WTC11 (cell line): ENCODE measurements around the gene OCRL. TPM values are rescaled to one million over a fixed set of nuclear protein-coding genes. Genes with fewer than 3 reads are reported as not detected.

Experiments
- ATAC-seq: fragments of 200-7000 bp; cut with Tn5 transposase; 2 replicates; pipeline ENCODE4 v1.10.0; 2021; ENCODE audit warnings: mild to moderate bottlenecking, moderate library complexity
- CTCF ChIA-PET: fragments of 300-600 bp; sonication (Branson Sonifier 250); formaldehyde crosslinking; loops from one replicate; lab custom pipeline; 2021; ENCODE audit warnings: antibody characterized with exemption; lab: Charles Lee
- POLR2A ChIA-PET: fragments of 350-600 bp; sonication (Branson Sonifier 250); formaldehyde crosslinking; loops from one replicate; lab custom pipeline; 2021; ENCODE audit warnings: antibody characterized with exemption; lab: Charles Lee
- DNase-seq: peaks from one replicate; pipeline ENCODE4 v3.0.0; 2021; ENCODE audit warnings: low spot score
- H3K27ac Mint-ChIP-seq: 2 replicates; pipeline ENCODE4 v1.8.0; 2021; ENCODE audit warnings: mixed read lengths
- H3K27me3 Mint-ChIP-seq: 2 replicates; pipeline ENCODE4 v1.8.0; 2021; ENCODE audit warnings: low read depth, mild to moderate bottlenecking, moderate library complexity, mixed read lengths
- H3K36me3 Mint-ChIP-seq: 2 replicates; pipeline ENCODE4 v1.8.0; 2021; ENCODE audit warnings: mixed read lengths
- H3K4me1 Mint-ChIP-seq: 2 replicates; pipeline ENCODE4 v1.8.0; 2022; ENCODE audit warnings: mixed read lengths
- H3K4me3 Mint-ChIP-seq: 2 replicates; pipeline ENCODE4 v1.8.0; 2021; ENCODE audit warnings: mild to moderate bottlenecking, moderate library complexity, mixed read lengths
- H3K9me3 Mint-ChIP-seq: 2 replicates; pipeline ENCODE4 v1.8.0; 2021; ENCODE audit warnings: mixed read lengths
- E2F4 ChIP-seq: sonication (generic); formaldehyde crosslinking; IDR thresholded peaks from 2 replicates; pipeline ENCODE4 v1.8.1; 2022; ENCODE audit warnings: low read depth, mild to moderate bottlenecking, moderate library complexity, missing genetic modification reagents, borderline replicate concordance
- ELF4 ChIP-seq: sonication (generic); formaldehyde crosslinking; IDR thresholded peaks from 2 replicates; pipeline ENCODE4 v1.8.1; 2022; ENCODE audit warnings: low read depth, mild to moderate bottlenecking, moderate library complexity, missing genetic modification reagents
- FOXK1 ChIP-seq: sonication (generic); formaldehyde crosslinking; IDR thresholded peaks from 2 replicates; pipeline ENCODE4 v1.8.0; 2022; ENCODE audit warnings: mild to moderate bottlenecking, moderate library complexity, missing genetic modification reagents
- IRF2 ChIP-seq: sonication (generic); formaldehyde crosslinking; IDR thresholded peaks from 2 replicates; pipeline ENCODE4 v1.8.0; 2022; ENCODE audit warnings: low read depth, missing genetic modification reagents, borderline replicate concordance
- NFATC4 ChIP-seq: fragments of 250-450 bp; sonication (Bioruptor Pico); IDR thresholded peaks from 2 replicates; pipeline ENCODE4 v1.9.0; 2021; ENCODE audit warnings: mild to moderate bottlenecking
- PRRX2 ChIP-seq: fragments of 250-450 bp; sonication (Bioruptor Pico); IDR thresholded peaks from 2 replicates; pipeline ENCODE4 v1.8.0; 2021; ENCODE audit warnings: mild to moderate bottlenecking
- RORB ChIP-seq: fragments of 250-450 bp; sonication (Bioruptor Pico); IDR thresholded peaks from 2 replicates; pipeline ENCODE4 v1.9.0; 2021; ENCODE audit warnings: mild to moderate bottlenecking
- TP53 ChIP-seq: sonication (generic); formaldehyde crosslinking; IDR thresholded peaks from 2 replicates; pipeline ENCODE4 v1.8.1; 2023; ENCODE audit warnings: mild to moderate bottlenecking, missing genetic modification reagents
- ZNF232 ChIP-seq: sonication (generic); formaldehyde crosslinking; IDR thresholded peaks from 2 replicates; pipeline ENCODE4 v1.8.0; 2022; ENCODE audit warnings: mild to moderate bottlenecking, missing genetic modification reagents
- ZNF317 ChIP-seq: sonication (generic); formaldehyde crosslinking; IDR thresholded peaks from 2 replicates; pipeline ENCODE4 v1.8.1; 2023; ENCODE audit warnings: low read depth, mild to moderate bottlenecking, moderate library complexity, missing genetic modification reagents, borderline replicate concordance
- ZNF396 ChIP-seq: fragments of 250-450 bp; sonication (Bioruptor Pico); IDR thresholded peaks from 2 replicates; pipeline ENCODE4 v1.8.0; 2021; ENCODE audit warnings: mild to moderate bottlenecking, moderate library complexity, borderline replicate concordance
- ZNF532 ChIP-seq: fragments of 250-450 bp; sonication (Bioruptor Pico); IDR thresholded peaks from 2 replicates; pipeline ENCODE4 v1.9.0; 2021; ENCODE audit warnings: mild to moderate bottlenecking, borderline replicate concordance
- total RNA-seq: library from RNA; stranded (reverse); gene quantifications from 3 replicates; pipeline ENCODE4 v1.2.3, GENCODE V29; 2021
- TF ChIP-seq, protein P1 (sequence below): fragments of 250-450 bp; sonication (Bioruptor Pico); IDR thresholded peaks from 2 replicates; pipeline ENCODE4 v2.1.2; 2022; ENCODE audit warnings: mild to moderate bottlenecking, moderate library complexity
- TF ChIP-seq, protein P2 (sequence below): sonication (generic); formaldehyde crosslinking; IDR thresholded peaks from 2 replicates; pipeline ENCODE4 v1.8.0; 2022; ENCODE audit warnings: mild to moderate bottlenecking, missing genetic modification reagents
- TF ChIP-seq, protein P3 (sequence below): fragments of 250-450 bp; sonication (Bioruptor Pico); conservative IDR thresholded peaks from 2 replicates; pipeline ENCODE4 v1.9.0; 2021; ENCODE audit warnings: mild to moderate bottlenecking
- TF ChIP-seq, protein P4 (sequence below): sonication (generic); formaldehyde crosslinking; IDR thresholded peaks from 2 replicates; pipeline ENCODE4 v1.8.1; 2022; ENCODE audit warnings: mild to moderate bottlenecking, moderate library complexity, missing genetic modification reagents
- TF ChIP-seq, protein P5 (sequence below): sonication (generic); formaldehyde crosslinking; IDR thresholded peaks from 2 replicates; pipeline ENCODE4 v1.8.1; 2022; ENCODE audit warnings: mild to moderate bottlenecking, missing genetic modification reagents, moderate library complexity, borderline replicate concordance
- TF ChIP-seq, protein P6 (sequence below): sonication (generic); formaldehyde crosslinking; IDR thresholded peaks from 2 replicates; pipeline ENCODE4 v1.8.0; 2023; ENCODE audit warnings: missing genetic modification reagents, mild to moderate bottlenecking, borderline replicate concordance

OCRL gene
- total RNA-seq, 1 experiment from 2014 or later: 17.4 TPM

DNA sequence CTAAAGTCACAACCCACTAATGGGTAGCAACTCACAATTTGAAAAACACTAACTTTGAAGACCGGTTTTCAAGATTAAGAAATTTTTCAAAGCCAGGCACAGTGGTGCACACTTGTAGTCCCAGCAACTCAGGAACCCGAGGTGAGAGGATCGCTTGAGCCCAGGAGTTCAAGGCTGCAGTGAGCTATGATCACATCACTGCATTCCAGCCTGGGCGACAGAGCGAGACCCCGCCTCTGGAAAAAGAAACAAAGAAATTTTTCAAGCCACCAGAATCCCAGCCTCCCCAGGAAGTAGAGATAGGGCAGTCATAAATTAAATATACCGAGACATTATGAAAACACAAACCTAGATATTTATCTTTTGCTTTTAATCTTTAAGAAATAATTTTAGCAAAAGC is 29.7 kb upstream of the OCRL start:
- H3K27me3 Mint-ChIP-seq: no peaks in the 10 kb centered on the region
- CTCF ChIA-PET: no interaction called here
- POLR2A ChIA-PET: no interaction called here
- no peaks in the 10 kb centered on the region for H3K4me1 Mint-ChIP-seq
- DNase-seq (no peak), ATAC-seq (no peak)
- peaks cover 48% of the 10 kb centered on the region for H3K36me3 Mint-ChIP-seq
- H3K4me3 Mint-ChIP-seq: no peak overlapping the region
- no peak overlapping the region for H3K27ac Mint-ChIP-seq
- no peaks in the 10 kb centered on the region for H3K9me3 Mint-ChIP-seq
- TF ChIP-seq, protein P1, sequence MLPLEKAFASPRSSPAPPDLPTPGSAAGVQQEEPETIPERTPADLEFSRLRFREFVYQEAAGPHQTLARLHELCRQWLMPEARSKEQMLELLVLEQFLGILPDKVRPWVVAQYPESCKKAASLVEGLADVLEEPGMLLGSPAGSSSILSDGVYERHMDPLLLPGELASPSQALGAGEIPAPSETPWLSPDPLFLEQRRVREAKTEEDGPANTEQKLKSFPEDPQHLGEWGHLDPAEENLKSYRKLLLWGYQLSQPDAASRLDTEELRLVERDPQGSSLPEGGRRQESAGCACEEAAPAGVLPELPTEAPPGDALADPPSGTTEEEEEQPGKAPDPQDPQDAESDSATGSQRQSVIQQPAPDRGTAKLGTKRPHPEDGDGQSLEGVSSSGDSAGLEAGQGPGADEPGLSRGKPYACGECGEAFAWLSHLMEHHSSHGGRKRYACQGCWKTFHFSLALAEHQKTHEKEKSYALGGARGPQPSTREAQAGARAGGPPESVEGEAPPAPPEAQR (CRISPR knock-in tag): no peak
- TF ChIP-seq ZNF396 (CRISPR knock-in tag) (no peak), FOXK1 (CRISPR knock-in tag) (no peak), NFATC4 (no peak), TP53 (CRISPR knock-in tag) (no peak), RORB (CRISPR knock-in tag) (no peak), ZNF317 (no peak), IRF2 (CRISPR knock-in tag) (no peak), ZNF232 (no peak), ZNF532 (CRISPR knock-in tag) (no peak), E2F4 (CRISPR knock-in tag) (no peak), ELF4 (CRISPR knock-in tag) (no peak), PRRX2 (no peak)
- TF ChIP-seq, protein P2, sequence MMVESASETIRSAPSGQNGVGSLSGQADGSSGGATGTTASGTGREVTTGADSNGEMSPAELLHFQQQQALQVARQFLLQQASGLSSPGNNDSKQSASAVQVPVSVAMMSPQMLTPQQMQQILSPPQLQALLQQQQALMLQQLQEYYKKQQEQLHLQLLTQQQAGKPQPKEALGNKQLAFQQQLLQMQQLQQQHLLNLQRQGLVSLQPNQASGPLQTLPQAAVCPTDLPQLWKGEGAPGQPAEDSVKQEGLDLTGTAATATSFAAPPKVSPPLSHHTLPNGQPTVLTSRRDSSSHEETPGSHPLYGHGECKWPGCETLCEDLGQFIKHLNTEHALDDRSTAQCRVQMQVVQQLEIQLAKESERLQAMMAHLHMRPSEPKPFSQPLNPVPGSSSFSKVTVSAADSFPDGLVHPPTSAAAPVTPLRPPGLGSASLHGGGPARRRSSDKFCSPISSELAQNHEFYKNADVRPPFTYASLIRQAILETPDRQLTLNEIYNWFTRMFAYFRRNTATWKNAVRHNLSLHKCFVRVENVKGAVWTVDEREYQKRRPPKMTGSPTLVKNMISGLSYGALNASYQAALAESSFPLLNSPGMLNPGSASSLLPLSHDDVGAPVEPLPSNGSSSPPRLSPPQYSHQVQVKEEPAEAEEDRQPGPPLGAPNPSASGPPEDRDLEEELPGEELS (CRISPR knock-in tag): no peak
- TF ChIP-seq, protein P3, sequence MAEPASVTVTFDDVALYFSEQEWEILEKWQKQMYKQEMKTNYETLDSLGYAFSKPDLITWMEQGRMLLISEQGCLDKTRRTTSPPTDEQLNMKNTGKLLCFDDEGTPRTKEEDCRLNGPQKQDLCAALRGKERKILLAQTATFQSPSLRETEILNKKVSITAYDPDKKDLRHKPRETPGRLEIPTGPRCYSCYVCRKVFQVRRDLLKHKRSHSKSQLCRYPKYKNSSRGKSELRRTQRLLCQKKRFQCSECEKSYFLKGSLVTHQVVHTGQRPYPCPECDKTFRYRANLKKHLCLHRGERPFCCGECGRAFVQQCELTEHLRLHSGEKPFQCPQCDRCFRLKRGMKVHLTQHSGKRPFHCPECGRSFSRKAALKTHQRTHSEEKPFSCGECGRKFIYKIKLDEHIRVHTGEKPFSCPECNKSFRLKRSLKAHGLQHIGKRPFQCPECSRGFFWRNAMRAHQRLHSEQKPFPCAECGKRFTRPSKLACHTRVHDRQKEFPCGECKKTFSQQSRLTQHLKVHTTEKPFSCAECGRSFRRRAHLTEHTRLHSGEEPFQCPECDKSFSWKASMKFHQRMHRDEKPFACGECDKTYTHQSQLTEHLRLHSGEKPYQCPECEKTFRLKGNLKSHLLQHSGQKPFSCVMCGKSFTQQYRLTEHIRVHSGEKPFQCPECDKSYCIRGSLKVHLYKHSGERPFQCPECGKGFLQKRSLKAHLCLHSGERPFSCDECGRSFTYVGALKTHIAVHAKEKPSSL (CRISPR knock-in tag): no peak
- TF ChIP-seq, protein P4, sequence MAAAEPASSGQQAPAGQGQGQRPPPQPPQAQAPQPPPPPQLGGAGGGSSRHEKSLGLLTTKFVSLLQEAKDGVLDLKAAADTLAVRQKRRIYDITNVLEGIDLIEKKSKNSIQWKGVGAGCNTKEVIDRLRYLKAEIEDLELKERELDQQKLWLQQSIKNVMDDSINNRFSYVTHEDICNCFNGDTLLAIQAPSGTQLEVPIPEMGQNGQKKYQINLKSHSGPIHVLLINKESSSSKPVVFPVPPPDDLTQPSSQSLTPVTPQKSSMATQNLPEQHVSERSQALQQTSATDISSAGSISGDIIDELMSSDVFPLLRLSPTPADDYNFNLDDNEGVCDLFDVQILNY (CRISPR knock-in tag): no peak
- TF ChIP-seq, protein P5, sequence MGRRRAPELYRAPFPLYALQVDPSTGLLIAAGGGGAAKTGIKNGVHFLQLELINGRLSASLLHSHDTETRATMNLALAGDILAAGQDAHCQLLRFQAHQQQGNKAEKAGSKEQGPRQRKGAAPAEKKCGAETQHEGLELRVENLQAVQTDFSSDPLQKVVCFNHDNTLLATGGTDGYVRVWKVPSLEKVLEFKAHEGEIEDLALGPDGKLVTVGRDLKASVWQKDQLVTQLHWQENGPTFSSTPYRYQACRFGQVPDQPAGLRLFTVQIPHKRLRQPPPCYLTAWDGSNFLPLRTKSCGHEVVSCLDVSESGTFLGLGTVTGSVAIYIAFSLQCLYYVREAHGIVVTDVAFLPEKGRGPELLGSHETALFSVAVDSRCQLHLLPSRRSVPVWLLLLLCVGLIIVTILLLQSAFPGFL (CRISPR knock-in tag): no peak
- TF ChIP-seq, protein P6, sequence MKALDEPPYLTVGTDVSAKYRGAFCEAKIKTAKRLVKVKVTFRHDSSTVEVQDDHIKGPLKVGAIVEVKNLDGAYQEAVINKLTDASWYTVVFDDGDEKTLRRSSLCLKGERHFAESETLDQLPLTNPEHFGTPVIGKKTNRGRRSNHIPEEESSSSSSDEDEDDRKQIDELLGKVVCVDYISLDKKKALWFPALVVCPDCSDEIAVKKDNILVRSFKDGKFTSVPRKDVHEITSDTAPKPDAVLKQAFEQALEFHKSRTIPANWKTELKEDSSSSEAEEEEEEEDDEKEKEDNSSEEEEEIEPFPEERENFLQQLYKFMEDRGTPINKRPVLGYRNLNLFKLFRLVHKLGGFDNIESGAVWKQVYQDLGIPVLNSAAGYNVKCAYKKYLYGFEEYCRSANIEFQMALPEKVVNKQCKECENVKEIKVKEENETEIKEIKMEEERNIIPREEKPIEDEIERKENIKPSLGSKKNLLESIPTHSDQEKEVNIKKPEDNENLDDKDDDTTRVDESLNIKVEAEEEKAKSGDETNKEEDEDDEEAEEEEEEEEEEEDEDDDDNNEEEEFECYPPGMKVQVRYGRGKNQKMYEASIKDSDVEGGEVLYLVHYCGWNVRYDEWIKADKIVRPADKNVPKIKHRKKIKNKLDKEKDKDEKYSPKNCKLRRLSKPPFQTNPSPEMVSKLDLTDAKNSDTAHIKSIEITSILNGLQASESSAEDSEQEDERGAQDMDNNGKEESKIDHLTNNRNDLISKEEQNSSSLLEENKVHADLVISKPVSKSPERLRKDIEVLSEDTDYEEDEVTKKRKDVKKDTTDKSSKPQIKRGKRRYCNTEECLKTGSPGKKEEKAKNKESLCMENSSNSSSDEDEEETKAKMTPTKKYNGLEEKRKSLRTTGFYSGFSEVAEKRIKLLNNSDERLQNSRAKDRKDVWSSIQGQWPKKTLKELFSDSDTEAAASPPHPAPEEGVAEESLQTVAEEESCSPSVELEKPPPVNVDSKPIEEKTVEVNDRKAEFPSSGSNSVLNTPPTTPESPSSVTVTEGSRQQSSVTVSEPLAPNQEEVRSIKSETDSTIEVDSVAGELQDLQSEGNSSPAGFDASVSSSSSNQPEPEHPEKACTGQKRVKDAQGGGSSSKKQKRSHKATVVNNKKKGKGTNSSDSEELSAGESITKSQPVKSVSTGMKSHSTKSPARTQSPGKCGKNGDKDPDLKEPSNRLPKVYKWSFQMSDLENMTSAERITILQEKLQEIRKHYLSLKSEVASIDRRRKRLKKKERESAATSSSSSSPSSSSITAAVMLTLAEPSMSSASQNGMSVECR: no peak
